Measurements from ENCODE around the gene KIF2A.

Gene KIF2A

DNA sequence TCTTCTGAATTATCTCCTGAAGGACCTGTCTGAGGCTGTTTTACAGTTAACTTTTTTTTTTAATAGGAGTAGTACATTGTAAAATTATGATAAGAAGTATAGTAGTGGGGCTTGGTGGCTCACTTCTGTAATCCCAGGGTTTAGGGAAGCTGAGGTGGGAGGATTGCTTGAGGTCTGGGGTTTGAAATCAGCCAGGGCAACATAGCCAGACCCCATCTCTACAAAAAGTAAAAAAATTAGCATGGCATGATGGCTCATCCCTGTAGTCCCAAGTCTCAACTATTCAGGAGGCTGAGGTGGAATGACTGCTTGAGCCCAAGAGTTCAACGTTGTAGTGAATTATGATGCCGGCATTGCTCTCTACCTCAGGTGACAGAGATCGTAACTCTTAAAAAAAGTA, 113.6 kb downstream of the KIF2A start:
- H3K4me3 ChIP-seq (ENCODE audit: low read depth, low read length): no peak overlapping the region
- TF ChIP-seq, protein P1, sequence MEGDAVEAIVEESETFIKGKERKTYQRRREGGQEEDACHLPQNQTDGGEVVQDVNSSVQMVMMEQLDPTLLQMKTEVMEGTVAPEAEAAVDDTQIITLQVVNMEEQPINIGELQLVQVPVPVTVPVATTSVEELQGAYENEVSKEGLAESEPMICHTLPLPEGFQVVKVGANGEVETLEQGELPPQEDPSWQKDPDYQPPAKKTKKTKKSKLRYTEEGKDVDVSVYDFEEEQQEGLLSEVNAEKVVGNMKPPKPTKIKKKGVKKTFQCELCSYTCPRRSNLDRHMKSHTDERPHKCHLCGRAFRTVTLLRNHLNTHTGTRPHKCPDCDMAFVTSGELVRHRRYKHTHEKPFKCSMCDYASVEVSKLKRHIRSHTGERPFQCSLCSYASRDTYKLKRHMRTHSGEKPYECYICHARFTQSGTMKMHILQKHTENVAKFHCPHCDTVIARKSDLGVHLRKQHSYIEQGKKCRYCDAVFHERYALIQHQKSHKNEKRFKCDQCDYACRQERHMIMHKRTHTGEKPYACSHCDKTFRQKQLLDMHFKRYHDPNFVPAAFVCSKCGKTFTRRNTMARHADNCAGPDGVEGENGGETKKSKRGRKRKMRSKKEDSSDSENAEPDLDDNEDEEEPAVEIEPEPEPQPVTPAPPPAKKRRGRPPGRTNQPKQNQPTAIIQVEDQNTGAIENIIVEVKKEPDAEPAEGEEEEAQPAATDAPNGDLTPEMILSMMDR (IDR thresholded peaks at IDR 0.05; ENCODE audit: borderline replicate concordance, insufficient read depth, low read depth, low read length): no peak

DNA sequence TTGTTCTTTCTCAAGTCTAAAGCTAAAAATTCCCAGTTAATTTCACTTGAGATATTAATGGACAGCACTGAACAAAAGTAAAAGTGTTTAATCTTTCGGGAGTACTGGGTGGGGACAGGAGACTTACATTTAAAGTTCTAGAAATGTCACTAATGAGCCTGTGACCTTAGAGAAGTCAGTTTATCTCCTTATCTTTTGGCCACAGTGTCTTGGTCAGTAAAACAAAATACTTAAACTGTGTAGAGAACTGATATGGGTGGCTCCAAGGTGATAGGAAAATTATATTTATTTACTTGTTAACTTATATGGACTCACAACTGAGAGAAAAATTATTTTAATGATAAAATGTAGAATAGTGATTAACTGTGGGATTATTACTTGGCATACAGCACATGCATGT, 115.4 kb downstream of the KIF2A start:
- no peak overlapping the region for H3K4me3 ChIP-seq (ENCODE audit: low read depth, low read length)
- TF ChIP-seq, protein P1 (IDR thresholded peaks at IDR 0.05; ENCODE audit: borderline replicate concordance, insufficient read depth, low read depth, low read length): no peak

DNA sequence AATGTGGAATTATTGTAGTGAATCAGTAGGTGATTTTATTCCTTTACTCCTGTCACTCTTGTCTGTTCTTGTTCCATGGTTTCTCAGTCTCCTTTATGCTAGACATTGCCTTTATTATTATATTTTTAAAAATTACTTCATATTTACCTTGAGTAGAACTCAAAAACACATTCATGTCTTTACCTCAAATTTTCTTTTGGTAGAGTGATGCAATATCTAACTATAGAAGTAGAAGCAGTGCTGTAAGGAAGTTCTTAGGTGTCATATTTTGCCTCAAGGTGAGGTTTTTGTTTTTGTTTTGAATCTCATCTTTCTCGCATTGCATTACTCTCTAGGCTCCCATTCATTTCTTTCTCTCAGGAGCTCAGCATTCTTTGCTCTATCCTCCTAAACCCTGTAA, 118.8 kb downstream of the KIF2A start:
- no peak overlapping the region for H3K4me3 ChIP-seq (ENCODE audit: low read depth, low read length)
- TF ChIP-seq, protein P1 (IDR thresholded peaks at IDR 0.05; ENCODE audit: borderline replicate concordance, insufficient read depth, low read depth, low read length): no peak

DNA sequence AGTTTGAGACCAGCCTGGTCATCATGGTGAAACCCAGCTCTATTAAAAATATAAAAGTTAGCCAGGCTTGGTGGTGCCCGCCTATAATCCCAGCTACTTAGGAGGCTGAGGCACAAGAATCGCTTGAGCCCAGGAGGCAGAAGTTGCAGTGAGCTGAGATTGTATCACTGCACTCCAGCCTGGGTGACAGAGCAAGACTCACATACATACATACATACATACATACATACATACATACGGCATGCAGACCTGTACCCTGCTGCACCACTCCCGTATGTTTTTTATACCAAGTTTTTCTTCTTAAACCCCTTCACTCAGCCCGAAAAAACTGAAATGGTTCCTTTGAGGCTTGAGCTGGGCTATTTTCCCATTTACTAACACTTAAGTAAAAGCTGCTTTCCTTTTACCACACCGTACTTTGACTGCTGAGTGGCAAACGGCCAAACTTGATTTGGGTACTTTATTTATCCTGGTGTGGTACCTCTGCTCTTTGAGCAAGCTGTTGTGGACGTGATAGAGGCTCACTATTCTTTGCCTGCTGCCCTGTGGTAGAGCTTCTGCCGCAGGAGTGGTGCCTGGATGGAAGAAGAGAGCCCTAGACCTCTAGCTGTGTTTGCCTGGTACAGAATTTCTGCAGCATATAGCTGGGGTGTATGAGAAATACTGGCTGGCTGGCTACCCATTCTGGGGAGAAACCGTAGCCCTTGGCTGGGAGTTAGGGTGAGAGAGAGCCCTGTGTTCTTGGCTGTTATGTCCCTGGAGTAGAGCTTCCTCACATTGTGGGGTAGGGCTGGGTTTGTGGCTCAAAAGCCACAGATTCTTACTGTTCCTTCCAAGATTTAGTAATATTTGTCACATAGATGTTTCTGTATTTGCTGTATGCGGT, 126.0 kb downstream of the KIF2A start:
- TF ChIP-seq, protein P1 (IDR thresholded peaks at IDR 0.05; ENCODE audit: borderline replicate concordance, insufficient read depth, low read depth, low read length): no peak
- H3K4me3 ChIP-seq (ENCODE audit: low read depth, low read length): no peak overlapping the region

DNA sequence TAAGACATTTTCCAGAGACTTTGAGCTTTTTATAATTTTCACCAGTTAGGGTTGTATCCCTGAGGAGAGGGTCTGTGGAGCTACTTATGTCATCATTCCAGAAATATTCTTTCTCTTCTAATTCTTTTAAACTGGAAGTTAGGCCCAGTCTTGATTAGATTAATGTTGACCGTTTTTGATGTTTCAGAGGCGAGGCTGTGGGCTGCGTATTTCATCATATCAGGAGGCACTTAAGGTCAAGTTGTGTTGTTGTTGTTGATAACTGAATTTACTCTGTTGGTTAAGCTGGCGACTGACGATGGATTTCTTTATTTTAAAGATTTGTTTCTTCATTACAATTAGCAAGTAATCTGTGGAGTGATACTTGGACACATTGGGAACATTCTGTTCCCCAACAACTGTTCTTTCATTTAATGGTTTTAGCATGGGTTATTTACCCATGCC, 126.6 kb downstream of the KIF2A start:
- TF ChIP-seq, protein P1 (IDR thresholded peaks at IDR 0.05; ENCODE audit: borderline replicate concordance, insufficient read depth, low read depth, low read length): no peak
- H3K4me3 ChIP-seq (ENCODE audit: low read depth, low read length): no peak overlapping the region

Data from GM12875 (cell line).